Thyroid gland (tissue), 4 donors: ENCODE results near the gene RPS6KA5.

Experiments
- CTCF ChIP-seq, 6 experiments: fragments of 200-600 bp in 3 of 6; fragments of 450-650 bp in 3 of 6; sonication (generic) in 3 of 6; IDR thresholded peaks; one replicate each; pipeline ENCODE4 v1.5.1; 2016 to 2019; ENCODE audit warnings: antibody characterized with exemption in 6 of 6, mild to moderate bottlenecking in 2 of 6, inconsistent platforms in 1 of 6, moderate library complexity in 1 of 6
- POLR2A ChIP-seq, 2 donors: fragments of 450-650 bp; IDR thresholded peaks; one replicate each; pipeline ENCODE4 v1.6.1; 2017; ENCODE audit warnings: antibody characterized with exemption in 2 of 2, mild to moderate bottlenecking in 2 of 2, moderate library complexity in 1 of 2

DNA sequence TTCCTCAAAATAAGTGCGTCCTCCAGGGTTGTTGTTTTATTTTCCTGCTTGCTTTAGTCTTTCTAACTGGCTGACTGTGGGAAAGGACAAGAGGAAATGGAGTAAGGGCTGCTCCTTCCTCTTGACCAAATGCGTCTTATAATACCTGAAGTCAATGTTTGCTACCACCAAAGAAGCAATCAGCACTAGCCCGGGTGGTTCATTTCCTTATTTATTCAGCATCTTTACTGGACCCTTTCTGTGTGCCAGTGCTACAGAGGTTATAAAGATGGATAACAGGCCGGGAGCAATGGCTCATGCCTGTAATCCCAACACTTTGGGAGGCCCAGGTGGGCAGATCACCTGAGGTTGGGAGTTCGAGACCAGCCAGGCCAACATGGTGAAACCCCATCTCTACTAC lies 15.1 kb upstream of the RPS6KA5 start:
- TF ChIP-seq CTCF (IDR thresholded peaks at IDR 0.05) = no peak
- TF ChIP-seq POLR2A (IDR thresholded peaks at IDR 0.05) = no peak
